HG03520 (cell line): ENCODE data around the gene TM7SF2.

Experiments
- ATAC-seq: cut with Tn5 transposase; IDR thresholded peaks from one replicate; pipeline ENCODE4 v1.9.1; 2021; ENCODE audit warnings: mild to moderate bottlenecking, moderate library complexity; ENCODE audit not compliant: unreplicated experiment

The TM7SF2 gene

GRCh38 chr11:65089621-65090020 is 22.1 kb upstream of the TM7SF2 start:
- no peak for ATAC-seq

DNA sequence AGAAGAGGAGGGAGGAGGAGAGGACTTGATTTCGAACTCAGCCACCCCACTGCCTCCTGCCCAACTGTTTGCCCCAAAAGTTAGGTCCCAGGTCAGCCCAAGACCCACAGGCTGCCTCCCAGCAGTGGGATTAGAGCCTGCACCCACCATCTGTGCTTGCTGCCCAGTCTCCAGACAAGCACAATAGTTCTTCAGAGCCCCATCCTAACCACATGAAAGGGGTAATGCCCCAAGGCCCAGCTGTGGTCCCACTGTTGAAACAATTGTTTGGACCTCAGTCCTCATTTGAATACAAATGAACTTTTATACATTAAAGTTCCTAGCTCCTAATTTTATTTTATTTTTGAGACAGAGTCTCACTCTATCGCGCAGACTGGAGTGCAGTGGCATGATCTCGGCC is 21.0 kb upstream of the TM7SF2 start:
- ATAC-seq: no peak

GRCh38 chr11:65095427-65095826 is 16.2 kb upstream of the TM7SF2 start:
- no peak for ATAC-seq

- peak; percentile 62 for ATAC-seq
Observed at GRCh38 chr11:65095974-65096806, 15.5 kb upstream of the TM7SF2 start, which contains the start of gene VPS51. VPS51 (plus strand) TSS chr11:65096214; CDS start chr11:65096251, 37 bp downstream.

DNA sequence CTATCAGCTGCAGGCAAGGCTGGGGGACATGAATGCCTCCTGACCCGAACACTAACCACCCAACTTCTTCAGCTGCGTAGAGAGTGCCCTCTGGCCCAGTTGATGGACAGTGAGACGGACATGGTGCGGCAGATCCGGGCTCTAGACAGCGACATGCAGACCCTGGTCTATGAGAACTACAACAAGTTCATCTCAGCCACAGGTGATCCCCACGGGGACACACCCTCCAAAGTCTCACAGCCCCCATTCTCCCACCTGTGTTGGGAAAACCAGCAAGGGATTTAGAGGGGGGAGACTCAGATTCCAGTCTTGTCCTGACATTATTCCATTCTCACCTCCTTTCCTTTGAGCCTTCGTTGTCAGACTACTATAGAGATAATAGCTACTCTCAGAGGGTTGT is 14.7 kb upstream of the TM7SF2 start:
- no peak for ATAC-seq

- no peak for ATAC-seq
Observed at GRCh38 chr11:65100674-65101350, 10.9 kb upstream of the TM7SF2 start.

DNA sequence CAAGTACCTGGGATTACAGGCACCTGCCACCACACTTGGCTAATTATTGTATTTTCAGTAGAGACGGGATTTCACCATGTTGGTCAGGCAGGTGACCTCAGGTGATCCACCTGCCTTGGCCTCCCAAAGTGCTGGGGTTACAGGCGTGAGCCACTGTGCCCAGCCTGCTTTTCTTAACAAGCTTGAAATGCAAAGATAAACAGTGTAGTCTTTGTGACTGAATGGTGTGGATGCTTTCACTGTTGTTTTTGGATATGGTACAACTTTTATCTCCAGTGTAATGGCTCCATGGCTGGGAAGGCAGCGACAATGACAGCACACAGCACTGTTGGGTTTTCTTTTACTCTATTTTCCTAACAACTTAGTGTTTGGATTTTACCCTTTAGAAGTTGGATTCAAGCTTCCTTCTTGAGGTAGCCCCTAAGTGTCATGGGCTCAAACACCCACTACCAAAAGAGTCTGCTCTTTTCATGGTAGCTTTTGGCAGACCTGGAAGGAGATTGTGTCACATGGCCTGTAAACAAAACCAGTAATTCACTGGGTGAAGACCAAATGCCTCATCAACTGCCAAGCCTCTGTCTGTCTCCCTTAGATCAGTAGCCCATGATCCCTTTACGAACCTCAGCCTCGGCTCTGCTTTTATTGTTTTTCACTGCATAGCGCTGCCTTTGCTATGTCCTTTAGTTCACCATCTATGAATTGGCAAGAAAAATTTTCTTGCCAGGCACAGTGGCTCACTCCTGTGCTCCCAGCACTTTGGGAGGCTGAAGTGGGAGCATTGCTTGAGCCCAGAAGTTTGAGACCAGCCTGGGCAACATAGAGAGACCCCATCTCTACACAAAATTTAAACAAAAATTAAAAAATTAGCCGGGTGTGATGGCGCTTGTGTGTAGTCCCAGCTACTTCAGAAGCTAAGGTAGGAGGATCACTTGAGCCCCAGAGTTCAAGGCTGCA is 9.3 kb upstream of the TM7SF2 start:
- no peak for ATAC-seq

GRCh38 chr11:65103476-65103875 is 8.2 kb upstream of the TM7SF2 start:
- no peak for ATAC-seq

- no peak for ATAC-seq
Observed at GRCh38 chr11:65104628-65105027, 7.0 kb upstream of the TM7SF2 start.

DNA sequence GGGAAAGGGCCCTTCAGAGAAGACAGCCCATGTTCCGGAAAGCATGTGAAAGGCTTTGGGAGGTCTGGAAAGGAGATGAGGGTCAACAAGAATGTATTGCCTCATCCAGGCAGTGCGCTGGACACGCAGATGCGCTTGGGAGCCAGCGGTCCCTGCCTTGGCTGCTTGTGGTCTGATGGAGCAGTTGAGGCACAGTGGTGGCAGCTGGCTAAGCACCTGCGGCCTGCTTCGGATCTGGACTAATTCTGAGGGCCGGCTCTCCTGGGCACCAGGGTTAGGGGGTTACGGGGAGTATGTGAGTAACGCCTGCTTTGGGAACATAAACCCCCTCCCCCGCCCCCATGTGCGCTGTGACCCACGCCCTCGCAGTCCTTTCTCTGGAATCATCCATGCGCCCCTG is 4.6 kb upstream of the TM7SF2 start:
- no peak for ATAC-seq

- no peak for ATAC-seq
Observed at GRCh38 chr11:65107751-65108468, 3.8 kb upstream of the TM7SF2 start.

DNA sequence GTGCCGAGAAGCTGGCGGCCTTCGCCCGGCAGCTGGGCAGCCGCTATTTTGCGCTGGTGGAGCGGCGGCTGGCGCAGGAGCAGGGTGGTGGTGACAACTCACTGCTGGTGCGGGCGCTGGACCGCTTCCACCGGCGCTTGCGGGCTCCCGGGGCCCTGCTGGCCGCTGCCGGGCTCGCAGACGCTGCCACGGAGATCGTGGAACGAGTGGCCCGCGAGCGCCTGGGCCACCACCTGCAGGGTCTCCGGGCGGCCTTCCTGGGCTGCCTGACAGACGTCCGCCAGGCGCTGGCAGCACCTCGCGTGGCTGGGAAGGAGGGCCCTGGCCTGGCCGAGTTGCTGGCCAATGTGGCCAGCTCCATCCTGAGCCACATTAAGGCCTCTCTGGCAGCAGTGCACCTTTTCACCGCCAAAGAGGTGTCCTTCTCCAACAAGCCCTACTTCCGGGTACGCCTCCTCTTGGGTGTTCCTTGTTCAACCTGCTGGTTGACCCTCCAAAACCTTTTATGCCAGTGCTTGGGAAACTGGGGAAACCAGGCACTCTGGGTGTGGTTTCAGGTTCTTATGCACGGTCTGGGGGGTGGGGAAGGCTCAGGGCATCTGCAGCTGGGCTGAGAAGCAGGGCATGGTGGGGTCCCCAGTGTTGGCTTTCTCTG is 3.1 kb upstream of the TM7SF2 start:
- ATAC-seq: no peak

GRCh38 chr11:65109231-65110198 is 2.2 kb upstream of the TM7SF2 start:
- ATAC-seq: no peak

- peak; percentile 33 for ATAC-seq
Observed at GRCh38 chr11:65110354-65110861, 1.3 kb upstream of the TM7SF2 start.

GRCh38 chr11:65111159-65111743 is 421 bp upstream of the TM7SF2 start:
- ATAC-seq: no peak

GRCh38 chr11:65112546-65113360 is 1.1 kb downstream of the TM7SF2 start:
- ATAC-seq: no peak

DNA sequence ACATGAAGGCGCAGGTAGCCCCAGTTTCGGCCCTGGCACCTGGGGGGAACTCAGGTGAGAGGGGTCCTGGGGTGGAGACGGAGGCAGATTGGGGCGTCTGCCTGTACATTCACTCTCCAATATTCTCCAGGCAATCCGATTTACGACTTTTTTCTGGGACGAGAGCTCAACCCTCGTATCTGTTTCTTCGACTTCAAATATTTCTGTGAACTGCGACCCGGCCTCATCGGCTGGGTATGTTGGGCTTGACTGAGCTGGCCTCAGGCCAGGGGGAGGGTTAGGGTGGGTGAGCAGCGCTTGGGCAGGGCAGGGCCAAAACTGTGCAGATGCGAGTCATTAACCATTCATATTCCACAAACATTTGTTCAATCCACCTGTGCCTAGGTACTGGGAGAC is 1.7 kb downstream of the TM7SF2 start:
- ATAC-seq: no peak
